Measurements from ENCODE around the gene GPR37L1. TPM values are rescaled to one million over a fixed set of nuclear protein-coding genes. Genes with fewer than 3 reads are reported as not detected.

GPR37L1 gene
- total and polyA plus RNA-seq, 4 donors = under 0.01 to 0.04 (median 0.02) TPM; not detected in 1

GRCh38 chr1:202143768-202144401 lies 21.2 kb downstream of the GPR37L1 start:
- H3K4me1 ChIP-seq (ENCODE audit: control insufficient read depth in 4 of 4, insufficient read depth in 4 of 4, low read length in 3 of 4) = peaks cover 7 to 38% (median 21%) of the 10 kb centered on the region in 4 donors

GRCh38 chr1:202144402-202145067 lies 21.8 kb downstream of the GPR37L1 start, which contains the start of gene ARL8A:
TSS of gene ARL8A (minus strand) at chr1:202144737. CDS start at chr1:202144572, 165 bp downstream.
- peaks cover 7 to 38% (median 21%) of the 10 kb centered on the region in 4 donors for H3K4me1 ChIP-seq (ENCODE audit: control insufficient read depth in 4 of 4, insufficient read depth in 4 of 4, low read length in 3 of 4)
- peak within 1 kb of the TSS; percentile 67 to 91 (median 90) for H3K4me3 ChIP-seq (ENCODE audit: low read depth in 1 of 3, low read length in 3 of 3)
- no peaks in the 10 kb centered on the region for H3K9me3 ChIP-seq (ENCODE audit: control insufficient read depth in 4 of 4, low read length in 3 of 4)
- peak; percentile 69 for DNase-seq (ENCODE audit: low spot score)
- H3K27ac ChIP-seq (ENCODE audit: low read depth in 1 of 2, low read length in 2 of 2) = peak within 1 kb of the TSS; percentile 92 to 94
- H3K9ac ChIP-seq (ENCODE audit: low read depth in 1 of 2, low read length in 2 of 2) = peak within 1 kb of the TSS; percentile 63 to 84
- no peaks in the 10 kb centered on the region for H3K27me3 ChIP-seq (ENCODE audit: control insufficient read depth in 4 of 4, insufficient read depth in 4 of 4, low read length in 3 of 4)
- WGBS = under 1% methylated on average over 82 of the region's 82 CpGs
- H3K36me3 ChIP-seq (ENCODE audit: control insufficient read depth in 4 of 4, insufficient read depth in 3 of 4, low read depth in 1 of 4, low read length in 3 of 4) = no peaks in the 10 kb centered on the region
- TF ChIP-seq FOXA1 (IDR thresholded peaks at IDR 0.05) (no peak), FOXA2 (IDR thresholded peaks at IDR 0.05) (no peak), YY1 (IDR thresholded peaks at IDR 0.05) (no peak), CTCF (IDR thresholded peaks at IDR 0.05; ENCODE audit: low read depth, low read length, missing input control) (no peak), ATF3 (IDR thresholded peaks at IDR 0.05) (no peak), NR2F2 (IDR thresholded peaks at IDR 0.05) (no peak), RXRA (IDR thresholded peaks at IDR 0.05) (no peak), HNF4G (IDR thresholded peaks at IDR 0.05) (no peak)
- TF ChIP-seq, protein P1, sequence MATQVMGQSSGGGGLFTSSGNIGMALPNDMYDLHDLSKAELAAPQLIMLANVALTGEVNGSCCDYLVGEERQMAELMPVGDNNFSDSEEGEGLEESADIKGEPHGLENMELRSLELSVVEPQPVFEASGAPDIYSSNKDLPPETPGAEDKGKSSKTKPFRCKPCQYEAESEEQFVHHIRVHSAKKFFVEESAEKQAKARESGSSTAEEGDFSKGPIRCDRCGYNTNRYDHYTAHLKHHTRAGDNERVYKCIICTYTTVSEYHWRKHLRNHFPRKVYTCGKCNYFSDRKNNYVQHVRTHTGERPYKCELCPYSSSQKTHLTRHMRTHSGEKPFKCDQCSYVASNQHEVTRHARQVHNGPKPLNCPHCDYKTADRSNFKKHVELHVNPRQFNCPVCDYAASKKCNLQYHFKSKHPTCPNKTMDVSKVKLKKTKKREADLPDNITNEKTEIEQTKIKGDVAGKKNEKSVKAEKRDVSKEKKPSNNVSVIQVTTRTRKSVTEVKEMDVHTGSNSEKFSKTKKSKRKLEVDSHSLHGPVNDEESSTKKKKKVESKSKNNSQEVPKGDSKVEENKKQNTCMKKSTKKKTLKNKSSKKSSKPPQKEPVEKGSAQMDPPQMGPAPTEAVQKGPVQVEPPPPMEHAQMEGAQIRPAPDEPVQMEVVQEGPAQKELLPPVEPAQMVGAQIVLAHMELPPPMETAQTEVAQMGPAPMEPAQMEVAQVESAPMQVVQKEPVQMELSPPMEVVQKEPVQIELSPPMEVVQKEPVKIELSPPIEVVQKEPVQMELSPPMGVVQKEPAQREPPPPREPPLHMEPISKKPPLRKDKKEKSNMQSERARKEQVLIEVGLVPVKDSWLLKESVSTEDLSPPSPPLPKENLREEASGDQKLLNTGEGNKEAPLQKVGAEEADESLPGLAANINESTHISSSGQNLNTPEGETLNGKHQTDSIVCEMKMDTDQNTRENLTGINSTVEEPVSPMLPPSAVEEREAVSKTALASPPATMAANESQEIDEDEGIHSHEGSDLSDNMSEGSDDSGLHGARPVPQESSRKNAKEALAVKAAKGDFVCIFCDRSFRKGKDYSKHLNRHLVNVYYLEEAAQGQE (IDR thresholded peaks at IDR 0.05) = no peak
- TF ChIP-seq, protein P2, sequence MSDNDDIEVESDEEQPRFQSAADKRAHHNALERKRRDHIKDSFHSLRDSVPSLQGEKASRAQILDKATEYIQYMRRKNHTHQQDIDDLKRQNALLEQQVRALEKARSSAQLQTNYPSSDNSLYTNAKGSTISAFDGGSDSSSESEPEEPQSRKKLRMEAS (IDR thresholded peaks at IDR 0.05) = no peak
- TF ChIP-seq, protein P3, sequence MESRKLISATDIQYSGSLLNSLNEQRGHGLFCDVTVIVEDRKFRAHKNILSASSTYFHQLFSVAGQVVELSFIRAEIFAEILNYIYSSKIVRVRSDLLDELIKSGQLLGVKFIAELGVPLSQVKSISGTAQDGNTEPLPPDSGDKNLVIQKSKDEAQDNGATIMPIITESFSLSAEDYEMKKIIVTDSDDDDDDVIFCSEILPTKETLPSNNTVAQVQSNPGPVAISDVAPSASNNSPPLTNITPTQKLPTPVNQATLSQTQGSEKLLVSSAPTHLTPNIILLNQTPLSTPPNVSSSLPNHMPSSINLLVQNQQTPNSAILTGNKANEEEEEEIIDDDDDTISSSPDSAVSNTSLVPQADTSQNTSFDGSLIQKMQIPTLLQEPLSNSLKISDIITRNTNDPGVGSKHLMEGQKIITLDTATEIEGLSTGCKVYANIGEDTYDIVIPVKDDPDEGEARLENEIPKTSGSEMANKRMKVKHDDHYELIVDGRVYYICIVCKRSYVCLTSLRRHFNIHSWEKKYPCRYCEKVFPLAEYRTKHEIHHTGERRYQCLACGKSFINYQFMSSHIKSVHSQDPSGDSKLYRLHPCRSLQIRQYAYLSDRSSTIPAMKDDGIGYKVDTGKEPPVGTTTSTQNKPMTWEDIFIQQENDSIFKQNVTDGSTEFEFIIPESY (IDR thresholded peaks at IDR 0.05) = no peak

More at GRCh38 chr1:202143768-202144401, 21.2 kb downstream of the GPR37L1 start:
- no peaks in the 10 kb centered on the region for H3K9me3 ChIP-seq (ENCODE audit: control insufficient read depth in 4 of 4, low read length in 3 of 4)
- H3K27ac ChIP-seq (ENCODE audit: low read depth in 1 of 2, low read length in 2 of 2) = peak overlapping the region; percentile 92 to 94
- under 1% methylated on average over 58 of the region's 58 CpGs for WGBS
- peaks cover 0 to under 1% (median 0%) of the 10 kb centered on the region in 4 donors for H3K36me3 ChIP-seq (ENCODE audit: control insufficient read depth in 4 of 4, insufficient read depth in 3 of 4, low read depth in 1 of 4, low read length in 3 of 4)
- peak overlapping the region; percentile 63 to 84 for H3K9ac ChIP-seq (ENCODE audit: low read depth in 1 of 2, low read length in 2 of 2)
- peak overlapping the region; percentile 67 to 91 (median 90) for H3K4me3 ChIP-seq (ENCODE audit: low read depth in 1 of 3, low read length in 3 of 3)
- no peak for TF ChIP-seq SP1 (IDR thresholded peaks at IDR 0.05)
- TF ChIP-seq, protein P3 (IDR thresholded peaks at IDR 0.05) = no peak
- TF ChIP-seq, protein P1 (IDR thresholded peaks at IDR 0.05) = no peak
- TF ChIP-seq EGR1 (IDR thresholded peaks at IDR 0.05; ENCODE audit: low read depth in 2 of 2) = peak in 1 of 2 donors; percentile 28
- no peak for DNase-seq (ENCODE audit: low spot score)
- H3K27me3 ChIP-seq (ENCODE audit: control insufficient read depth in 4 of 4, insufficient read depth in 4 of 4, low read length in 3 of 4) = no peaks in the 10 kb centered on the region
